Activated CD8-positive, alpha-beta memory T cell treated with anti-CD3 and anti-CD28 coated beads, Interleukin-2, amount 50 U/mL, for 1 hour (primary cell): ENCODE data around the gene ZMIZ1.
"Not testable (repeated sequence)": the region's sequence is repeated elsewhere in the genome, so short reads cannot be mapped to it uniquely, and the experiment has no call there.

ENCODE experiments used
- DNase-seq: peaks from one replicate; pipeline ENCODE4 v3.0.0-alpha.2; 2020; ENCODE audit errors: extremely low read depth

The ZMIZ1 gene

DNA sequence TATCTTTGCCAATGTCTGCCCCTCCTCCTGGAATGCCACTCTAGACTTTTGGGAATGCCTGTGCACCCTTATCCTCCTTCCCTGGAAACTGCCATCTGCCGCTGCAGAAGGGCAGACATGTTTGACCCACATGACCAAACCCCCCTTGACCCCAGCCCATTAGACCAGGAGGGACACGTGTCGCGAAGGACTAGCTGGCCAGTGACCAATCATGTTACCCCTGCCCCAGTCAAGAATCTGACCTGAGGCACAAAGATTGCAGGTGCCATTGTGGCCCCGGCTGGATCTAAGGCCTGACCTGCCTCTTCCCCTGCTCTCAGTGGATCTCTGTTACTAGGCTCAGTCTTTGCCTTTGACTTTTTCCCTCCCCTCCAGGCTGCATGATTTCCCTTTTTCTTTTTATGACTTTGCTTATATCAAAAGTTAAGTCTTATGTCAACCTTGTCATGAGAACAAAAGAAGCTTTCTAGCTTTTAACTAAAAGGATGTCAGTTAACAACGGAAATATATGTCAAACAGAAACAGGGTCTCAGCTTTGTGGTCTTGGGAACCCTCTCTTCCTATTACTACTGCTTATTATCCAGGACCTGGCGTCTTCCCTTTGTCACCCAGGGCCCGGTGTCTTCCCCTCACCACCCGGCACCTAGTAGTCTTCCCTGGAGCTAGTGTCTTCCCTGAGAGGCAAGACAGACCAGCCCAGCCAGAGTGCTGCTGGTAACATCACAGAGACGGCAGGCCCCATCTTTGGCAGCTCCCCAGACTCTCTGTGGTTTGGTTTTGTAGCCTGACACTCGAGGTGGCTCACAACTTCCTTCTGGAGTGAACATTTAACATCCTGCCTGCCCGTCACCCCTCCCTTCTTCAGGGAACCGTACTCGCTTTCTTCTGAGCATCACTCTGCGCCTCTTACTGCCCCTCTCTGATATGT lies 254.1 kb downstream of the ZMIZ1 start:
- DNase-seq, result peak; percentile 59

DNA sequence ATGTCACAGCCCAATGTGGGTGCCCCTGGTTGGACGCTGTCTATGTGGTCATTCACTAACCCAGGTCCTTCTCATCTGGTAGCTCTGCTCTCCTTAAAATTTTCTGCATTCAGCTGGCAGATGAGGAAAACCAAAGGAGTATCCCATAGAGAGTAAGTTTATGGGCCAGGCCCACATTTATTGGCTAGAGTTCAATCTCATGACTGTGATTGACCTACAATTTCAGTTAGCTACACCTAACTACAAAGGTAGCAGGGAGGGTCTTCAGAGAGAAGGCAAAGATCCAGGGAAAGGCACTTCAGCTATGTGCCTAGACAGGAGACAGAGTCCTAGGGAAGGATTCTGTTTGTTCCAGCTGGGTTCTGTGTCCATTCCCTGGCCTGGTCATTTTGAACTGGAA lies 254.8 kb downstream of the ZMIZ1 start:
- no peak for DNase-seq

DNA sequence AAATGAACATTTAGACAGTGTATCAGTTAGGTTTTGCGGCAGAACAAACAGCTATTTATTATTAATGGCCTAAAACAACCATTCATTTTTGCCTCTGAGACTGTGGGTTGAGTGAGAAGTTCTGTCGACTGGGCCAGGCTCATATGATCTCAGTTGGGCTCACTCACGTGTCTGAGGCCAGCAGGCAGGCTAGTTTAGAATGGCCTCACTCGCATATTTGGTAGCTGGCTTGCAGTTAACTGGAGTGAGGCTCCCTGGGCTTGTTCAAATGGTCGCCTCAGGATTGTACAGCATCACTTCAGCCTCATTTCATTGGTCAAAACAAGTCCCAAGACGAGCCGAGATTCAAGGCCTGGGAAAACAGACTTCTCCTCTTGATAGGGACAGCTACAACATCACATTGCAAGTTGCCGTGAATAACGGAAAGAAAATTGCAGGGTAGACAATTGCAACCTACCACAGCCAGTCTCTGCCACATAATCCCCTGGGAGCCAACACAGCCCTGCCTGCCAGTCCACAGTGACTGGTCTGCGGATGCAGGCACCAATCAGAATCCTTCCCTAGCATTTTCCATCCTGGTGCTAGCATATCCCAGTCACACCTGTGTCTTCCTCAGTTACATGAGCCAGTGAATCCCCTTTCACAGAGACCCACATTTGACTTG lies 255.4 kb downstream of the ZMIZ1 start:
- DNase-seq, result no peak

DNA sequence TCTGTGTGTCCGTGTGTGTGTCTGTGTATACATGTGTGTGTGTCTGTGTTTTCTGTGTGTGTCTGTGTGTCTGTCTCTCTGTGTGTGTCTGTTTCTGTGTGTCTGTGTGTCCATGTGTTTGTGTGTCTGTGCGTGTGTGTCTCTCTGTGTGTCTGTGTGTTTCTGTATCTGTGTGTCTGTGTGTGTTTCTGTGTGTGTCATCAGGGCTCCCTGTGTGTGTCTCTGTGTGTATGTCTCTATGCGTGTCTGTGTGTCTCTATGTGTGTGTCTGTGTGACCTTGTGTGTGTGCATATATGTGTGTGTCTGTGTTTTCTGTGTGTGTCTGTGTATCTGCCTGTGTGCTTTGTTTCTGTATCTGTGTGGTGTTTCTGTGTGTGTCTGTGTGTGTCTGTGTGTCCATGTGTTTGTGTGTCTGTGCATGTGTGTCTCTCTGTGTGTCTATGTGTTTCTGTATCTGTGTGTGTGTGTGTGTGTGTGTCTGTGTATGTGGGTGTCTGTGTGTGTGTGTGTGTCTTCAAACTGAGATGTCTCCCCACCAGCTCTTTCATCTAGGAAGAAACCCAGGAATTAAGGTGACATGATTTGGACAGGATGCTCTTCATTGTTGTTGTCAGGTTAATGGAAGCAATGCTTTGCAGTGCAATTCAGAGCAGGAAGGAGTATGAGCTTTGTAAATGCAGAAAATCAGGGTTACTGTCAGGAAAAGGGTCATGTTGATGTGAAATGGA lies 257.8 kb downstream of the ZMIZ1 start:
- DNase-seq, result no peak

DNA sequence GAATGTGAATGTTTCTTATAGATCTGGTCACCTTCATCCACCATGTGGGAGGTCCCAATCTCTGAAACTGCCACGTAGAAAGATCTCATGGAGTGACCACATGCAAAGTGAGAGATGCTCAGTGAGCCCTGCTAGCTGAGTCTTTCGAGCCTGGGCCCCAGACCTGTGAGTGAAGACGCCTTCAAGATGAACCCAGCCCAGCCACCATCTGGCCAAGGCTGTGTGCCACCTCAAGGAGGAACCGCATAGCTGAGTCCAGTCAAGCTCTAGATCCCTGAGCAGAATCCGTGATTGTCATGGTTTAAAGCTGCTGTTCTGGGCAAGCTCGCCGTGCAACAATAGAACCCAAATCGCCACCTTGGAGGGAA lies 258.3 kb downstream of the ZMIZ1 start:
- DNase-seq, result no peak

DNA sequence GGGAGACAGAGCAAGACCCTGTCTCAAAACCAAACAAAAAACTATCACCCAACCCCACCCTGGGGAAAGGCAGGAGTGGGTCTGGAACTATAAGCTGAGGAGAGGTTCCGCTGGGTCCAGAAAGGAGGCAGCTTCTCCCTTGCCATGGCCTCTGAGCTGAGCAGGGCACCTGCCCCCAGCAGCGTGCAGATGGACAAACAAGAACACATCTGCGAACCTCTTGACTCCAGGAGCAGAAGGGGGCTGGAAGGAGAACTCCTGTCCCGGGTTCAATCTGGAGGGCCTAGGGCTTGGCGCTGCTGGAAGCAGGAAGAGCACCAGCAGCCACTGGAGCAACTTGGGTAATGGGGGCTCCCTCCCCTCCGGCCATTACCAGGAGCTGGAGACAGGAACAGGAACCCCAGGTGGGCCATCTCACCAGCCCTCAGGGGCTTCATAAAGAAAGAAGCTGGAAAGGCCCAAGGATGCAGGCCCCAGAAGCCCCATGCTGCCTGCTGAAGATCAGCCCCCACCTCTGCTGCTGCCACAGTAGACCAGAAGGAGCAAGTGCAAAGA lies 259.5 kb downstream of the ZMIZ1 start:
- no peak for DNase-seq

DNA sequence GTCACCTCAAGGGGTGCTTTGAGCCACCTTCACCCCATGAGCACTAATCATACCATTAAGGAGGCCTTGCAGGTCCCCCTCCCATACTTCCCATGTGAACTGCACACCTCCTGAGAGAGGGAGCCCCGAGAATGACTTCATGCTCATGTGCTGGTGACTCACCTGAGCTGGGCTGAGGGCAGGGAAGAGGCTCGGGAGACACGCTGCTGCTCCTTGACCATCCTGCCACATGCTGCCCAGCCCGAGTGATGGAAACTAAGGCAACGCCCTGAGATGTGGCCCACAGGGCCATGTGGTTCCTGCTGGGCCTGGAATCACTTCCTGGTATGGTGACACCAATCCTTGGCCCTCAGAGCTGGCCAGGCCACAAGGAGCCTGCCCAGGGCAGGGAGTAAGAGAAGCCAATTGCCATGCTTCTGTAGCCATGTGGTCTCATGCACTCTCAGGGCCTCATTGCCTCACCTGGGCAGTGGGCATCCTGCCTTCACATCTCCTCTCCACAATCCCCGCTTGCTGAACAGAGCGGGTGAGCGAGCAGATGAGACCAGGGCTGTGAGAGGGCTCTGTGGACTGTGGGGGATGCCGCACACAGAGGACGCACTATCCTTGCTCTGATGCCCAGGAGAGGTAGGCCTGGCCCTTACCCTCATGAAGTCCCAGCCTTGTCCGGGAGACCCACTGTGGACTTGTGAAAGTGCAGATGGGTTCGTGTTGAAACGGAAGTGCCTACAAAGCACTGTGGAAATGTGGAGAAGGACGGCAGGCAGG lies 260.2 kb downstream of the ZMIZ1 start:
- DNase-seq, result no peak

DNA sequence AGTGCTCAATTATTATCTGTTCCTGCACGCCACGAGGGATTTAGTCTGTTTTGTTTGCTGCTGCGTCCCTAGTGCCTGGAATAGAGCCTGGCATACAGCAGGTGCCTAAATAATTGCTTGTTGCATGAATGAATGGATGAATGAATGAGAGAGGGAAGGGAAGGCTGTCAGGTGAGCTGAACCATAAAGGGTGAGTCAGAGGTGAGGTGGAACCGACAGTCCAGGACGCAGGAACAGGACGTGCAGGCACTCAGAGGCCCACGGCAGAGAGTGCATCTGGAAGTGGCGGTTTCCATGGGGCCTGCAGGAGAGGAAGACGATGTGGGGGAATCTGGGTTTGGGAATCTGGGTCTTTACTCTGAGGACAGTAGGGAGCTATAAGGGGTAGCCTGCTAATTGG lies 260.8 kb downstream of the ZMIZ1 start:
- DNase-seq, result no peak

DNA sequence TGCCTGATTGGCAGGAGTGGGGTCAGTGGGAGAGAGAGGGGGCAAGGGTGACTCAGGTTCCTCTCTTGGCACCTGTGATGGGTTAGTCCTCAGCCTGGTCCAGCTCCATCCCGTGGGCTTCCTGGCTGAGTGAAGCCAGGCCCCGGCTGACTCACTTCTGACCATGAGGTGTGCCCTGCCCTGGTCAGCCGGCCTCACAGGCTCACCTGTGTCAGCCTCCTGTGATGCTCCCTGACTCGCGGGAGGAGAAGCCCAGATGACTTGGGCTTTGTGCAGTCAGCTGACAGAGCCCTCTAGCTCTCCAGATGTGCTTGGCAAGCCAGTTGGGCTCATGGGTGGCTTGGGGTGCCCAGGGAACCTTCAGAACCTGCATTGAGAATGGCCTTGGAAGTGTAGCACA lies 262.5 kb downstream of the ZMIZ1 start:
- no peak for DNase-seq

DNA sequence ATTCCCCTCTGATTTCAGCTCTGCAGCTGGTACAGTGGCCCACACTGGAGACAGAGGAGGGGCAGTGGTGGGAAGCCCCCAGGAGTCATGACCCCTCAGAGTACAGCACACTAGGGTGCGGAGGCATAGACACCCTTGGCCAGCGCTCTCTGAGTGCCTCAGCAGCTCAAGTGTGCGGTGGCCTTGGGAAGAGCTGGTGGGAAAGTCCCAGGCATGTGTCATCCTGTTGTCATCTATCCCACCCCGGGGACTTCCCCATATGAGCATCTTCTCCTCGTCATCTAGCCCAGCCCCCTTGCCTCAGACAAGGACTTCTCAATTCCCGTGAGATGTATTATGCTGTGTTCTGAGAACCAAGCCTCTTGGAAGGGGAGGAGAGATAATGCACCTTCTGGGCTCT lies 262.9 kb downstream of the ZMIZ1 start:
- DNase-seq, result no peak

DNA sequence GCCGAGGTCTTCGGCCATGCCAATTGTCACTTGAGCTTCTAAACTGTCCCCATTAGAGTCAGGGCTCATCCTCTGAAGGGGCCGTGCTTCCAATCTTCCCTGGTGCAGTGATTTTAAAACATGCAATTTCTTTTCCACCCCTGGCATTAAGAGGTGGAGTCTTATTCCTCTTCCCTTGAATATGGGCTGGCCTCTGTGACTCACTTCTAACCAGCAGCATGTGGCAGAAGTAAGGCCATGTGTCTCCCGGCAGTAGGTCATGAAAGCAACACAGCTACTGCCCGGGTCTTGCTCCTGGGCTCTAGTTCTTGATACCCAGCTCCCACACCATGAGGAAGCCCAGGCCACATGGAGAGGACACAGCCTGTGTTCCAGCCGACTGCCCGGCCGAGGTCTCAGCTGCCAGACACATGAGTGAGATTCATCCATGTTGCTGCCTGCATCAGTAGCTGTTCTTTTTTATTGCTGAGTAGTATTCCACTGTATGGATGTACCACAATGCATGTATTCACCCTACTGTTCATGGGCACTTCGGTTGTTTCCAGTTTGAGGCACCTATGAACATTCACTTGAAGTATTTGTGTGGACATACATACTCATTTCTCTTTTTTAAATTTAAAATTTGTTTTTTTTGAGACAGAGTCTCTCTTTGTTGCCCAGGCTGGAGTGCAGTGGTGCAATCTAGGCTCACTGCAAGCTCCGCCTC lies 264.0 kb downstream of the ZMIZ1 start:
- DNase-seq, result not testable (repeated sequence)

DNA sequence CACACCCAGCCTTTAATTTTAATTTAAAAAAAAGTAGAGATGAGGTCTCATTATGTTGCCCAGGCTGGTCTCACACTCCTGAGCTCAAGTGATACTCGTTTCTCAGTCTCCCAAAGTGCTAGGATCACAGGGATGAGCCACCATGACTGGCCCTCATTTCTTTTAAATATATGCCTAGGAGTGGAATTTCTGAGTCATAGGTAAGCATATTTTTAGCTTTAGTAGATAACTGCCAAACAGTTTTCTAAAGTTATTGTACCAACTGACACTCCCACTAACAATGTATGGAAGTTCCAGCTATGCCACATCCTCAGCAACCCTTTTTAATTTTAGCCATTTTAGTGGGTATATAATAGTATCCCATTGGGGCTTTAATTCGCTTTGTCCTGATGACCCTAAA lies 264.7 kb downstream of the ZMIZ1 start:
- DNase-seq, result no peak

DNA sequence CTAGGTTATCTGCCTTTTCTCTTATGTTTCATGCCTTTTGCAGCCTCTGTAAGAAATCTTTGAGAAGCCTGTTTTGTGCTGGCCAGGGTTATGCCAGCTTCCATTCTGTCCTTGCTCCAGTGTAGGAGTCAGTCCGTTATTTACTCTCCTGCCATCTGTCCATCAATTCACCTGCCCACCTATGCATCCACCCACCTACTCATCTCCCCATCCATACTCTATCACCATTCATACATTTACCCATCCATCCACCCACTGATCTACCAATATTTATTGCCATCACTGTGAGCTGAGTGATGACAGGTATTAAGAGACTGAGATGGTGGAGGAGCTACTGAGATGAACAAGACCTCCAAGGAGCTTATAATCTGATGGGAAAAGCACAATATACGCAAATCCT lies 265.8 kb downstream of the ZMIZ1 start:
- no peak for DNase-seq

DNA sequence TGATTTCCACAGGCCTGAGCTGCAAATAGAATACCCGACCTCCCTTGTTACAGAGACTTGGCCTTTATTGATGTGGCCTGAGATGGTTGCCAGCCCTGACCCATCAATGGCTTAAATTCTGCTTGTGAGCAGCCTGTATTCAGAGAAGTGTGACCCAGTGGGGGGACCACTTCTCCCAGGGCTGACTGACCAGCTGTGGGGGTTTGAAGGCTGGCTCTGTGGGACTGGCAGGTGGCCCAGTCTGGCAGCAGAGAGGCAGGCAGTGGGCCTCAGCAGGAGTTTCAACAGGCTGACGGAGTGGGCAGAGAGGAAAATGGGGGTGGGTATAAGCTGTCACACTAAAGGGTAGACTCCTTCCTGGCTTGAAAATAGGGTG lies 266.3 kb downstream of the ZMIZ1 start:
- no peak for DNase-seq

DNA sequence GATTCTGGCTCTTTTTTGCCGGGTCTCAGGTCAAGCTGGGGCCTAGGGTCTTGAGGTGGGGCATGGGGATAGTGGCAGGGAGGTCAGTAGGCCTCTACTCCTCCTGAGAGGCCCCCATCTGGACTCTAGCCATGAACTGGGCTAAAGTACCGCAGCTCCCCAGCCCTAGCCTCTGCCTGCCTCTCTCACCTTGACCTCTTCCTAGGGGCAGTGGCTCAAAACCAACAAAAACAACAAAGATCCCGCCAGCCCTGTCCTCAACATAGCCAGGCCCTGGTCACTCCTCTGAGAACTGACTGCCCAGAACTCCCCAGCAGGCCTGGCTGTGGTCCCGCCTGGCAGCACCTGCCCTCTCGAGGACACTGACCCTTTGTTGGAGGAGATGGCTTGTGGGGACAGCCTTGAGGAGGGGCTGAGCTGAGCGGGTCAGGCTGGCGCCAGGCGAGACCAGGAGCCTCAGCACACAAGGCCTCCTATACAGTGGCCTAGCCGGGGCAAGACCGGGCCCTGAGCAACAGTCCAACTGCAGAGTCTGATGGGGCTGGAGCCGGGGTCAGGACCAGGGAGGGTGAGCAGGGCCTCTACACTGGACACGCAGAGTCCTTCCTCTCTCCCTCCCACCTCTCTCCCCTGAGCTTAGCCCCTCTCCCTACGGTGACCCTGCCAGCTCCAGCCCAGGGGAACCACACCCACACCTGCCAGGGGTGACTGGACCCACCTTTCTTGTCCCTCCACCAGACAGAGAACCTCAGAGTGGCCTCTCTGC lies 266.9 kb downstream of the ZMIZ1 start:
- no peak for DNase-seq

DNA sequence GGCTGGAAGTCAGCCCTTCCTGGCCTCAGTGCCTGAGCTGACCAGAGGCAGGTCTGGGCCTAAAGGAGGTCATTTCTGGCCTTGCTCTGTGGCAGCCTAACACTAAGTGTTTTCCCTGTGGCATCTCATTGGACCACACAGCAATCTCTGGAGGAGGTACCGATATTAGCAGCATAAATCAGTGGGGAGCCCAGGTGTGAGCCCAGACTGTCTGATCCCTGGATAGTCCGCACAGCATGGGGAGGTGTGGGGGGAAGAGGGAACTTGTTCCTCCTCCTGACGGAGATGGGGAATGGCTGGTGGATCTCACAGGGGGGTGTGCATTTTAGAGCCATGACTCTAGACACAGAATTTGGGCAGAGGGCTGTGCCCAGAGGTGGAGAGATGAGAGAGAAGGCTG lies 267.5 kb downstream of the ZMIZ1 start:
- DNase-seq, result no peak

DNA sequence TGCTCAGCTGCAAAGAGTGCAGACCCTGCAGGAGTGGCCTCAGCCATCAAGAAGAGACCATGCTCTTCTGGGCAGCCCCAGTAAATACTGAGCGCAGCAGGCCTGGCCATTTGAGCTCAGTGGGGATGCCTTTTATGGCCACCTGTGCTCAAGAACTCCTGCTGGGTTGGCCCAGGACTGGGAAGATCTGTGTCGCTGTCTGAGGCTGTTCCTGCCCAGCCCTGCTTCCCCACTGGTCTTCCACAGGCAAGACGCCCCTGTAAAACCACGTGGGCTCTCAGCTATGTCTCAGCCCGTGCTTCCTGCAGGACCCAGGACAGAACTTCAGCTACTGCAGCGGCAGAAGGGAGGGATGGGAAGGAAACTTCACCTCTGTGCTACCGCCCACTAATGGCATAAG lies 268.0 kb downstream of the ZMIZ1 start:
- no peak for DNase-seq

DNA sequence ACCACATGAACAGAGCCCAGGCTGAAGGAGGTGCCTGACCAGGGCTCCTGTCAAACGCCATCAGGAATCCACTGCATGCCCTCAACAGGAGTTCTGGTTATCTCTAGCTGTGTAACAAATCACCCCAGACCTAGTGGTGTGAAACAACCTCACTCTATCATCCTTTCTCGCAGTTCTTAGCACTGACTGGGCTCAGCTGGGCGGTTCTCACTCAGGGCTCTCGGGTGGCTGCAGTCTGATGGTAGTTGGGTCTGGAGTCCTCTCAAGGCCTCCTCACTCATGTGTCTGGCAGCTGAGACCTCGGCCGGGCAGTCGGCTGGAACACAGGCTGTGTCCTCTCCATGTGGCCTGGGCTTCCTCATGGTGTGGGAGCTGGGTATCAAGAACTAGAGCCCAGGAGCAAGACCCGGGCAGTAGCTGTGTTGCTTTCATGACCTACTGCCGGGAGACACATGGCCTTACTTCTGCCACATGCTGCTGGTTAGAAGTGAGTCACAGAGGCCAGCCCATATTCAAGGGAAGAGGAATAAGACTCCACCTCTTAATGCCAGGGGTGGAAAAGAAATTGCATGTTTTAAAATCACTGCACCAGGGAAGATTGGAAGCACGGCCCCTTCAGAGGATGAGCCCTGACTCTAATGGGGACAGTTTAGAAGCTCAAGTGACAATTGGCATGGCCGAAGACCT lies 269.2 kb downstream of the ZMIZ1 start:
- DNase-seq, result not testable (repeated sequence)

DNA sequence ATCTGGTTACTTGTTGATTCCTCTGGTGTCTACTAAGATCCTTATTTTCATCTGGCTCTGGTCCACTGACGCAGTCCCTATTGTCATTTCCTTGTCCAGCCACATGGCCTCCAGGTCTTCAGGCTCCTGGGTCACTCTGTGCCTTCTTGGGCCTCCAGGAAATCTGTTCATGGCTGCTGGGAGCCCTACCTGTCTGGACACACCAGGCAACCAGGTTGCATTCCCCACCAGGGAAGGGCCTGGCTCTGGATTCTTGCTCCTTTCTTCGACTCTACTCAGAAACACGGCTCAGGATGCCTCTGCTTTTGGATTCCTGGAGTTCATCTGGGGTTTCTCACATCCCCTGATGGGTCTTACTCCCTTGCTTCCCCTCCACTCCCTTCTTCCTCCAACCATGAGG lies 270.5 kb downstream of the ZMIZ1 start:
- no peak for DNase-seq
